Tibial artery (tissue), 4 donors: ENCODE data around the gene LAMB1.

Experiments
- DNase-seq, 2 donors: peaks; one replicate each; pipeline ENCODE4 v3.0.0-alpha.2; 2019
- H3K27ac ChIP-seq, 2 donors: fragments of 200-600 bp; sonication (generic) in 1 of 2; 1 replicate in 1 of 2; 2 replicates in 1 of 2; pipeline ENCODE4 v1.5.1; 2018 to 2019; ENCODE audit warnings: mild to moderate bottlenecking in 1 of 2
- H3K27me3 ChIP-seq, 2 donors: fragments of 200-600 bp; sonication (generic) in 1 of 2; one replicate each; pipeline versions ENCODE4 v1.5.1 to v1.6.0; 2016 to 2019
- H3K36me3 ChIP-seq, 3 donors: fragments of 200-600 bp; sonication (generic) in 2 of 3; one replicate each; pipeline ENCODE4 v1.5.1; 2016 to 2019; ENCODE audit warnings: mild to moderate bottlenecking in 2 of 3
- H3K4me1 ChIP-seq, 4 donors: fragments of 200-600 bp; sonication (generic) in 2 of 4; 1 replicate in 3 of 4; 2 replicates in 1 of 4; pipeline ENCODE4 v1.5.1; 2016 to 2019
- H3K4me3 ChIP-seq, 2 donors: fragments of 200-600 bp; sonication (generic) in 1 of 2; 1 replicate in 1 of 2; 2 replicates in 1 of 2; pipeline ENCODE4 v1.5.1; 2018 to 2019; ENCODE audit warnings: mild to moderate bottlenecking in 2 of 2
- H3K9me3 ChIP-seq, 3 donors: fragments of 200-600 bp; sonication (generic) in 1 of 3; one replicate each; pipeline ENCODE4 v1.5.1; 2016 to 2019
- intact Hi-C: fragments of 100-400 bp; cut with DNase I; formaldehyde crosslinking; loops from one replicate; pipeline ENCODE4 v1.15.0; 2023; ENCODE audit warnings: low total_unique reads
- TF ChIP-seq, protein P1 (sequence below), 2 experiments: fragments of 200-600 bp in 1 of 2; fragments of 450-650 bp in 1 of 2; IDR thresholded peaks; one replicate each; pipeline ENCODE4 v1.5.1; 2017 to 2019; ENCODE audit warnings: antibody characterized with exemption in 2 of 2, mild to moderate bottlenecking in 1 of 2, moderate library complexity in 1 of 2

Gene LAMB1

DNA sequence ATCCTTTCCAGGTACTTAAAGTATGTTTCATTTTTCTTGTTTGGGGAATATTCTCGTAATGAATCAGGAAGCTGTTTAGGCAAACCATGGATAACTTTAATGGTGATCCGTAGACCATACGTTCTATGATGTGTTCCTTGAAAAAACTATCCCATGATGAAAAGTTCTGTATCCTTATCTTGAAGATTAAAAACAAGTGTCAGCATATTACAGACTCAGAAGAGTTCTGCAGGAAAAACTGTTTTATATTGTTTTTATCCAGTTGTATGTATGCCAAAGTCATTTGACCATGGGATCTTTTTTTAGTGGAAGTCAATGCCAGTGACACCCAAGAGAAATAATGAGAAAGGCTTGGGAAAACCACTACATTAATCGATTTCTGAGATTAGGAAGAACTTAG, 59.9 kb downstream of the LAMB1 start:
- Histone ChIP-seq H3K27me3 (no peaks in the 10 kb centered on the region), H3K36me3 (peaks cover 0 to 5% (median 5%) of the 10 kb centered on the region in 3 donors), H3K4me3 (no peak overlapping the region), H3K9me3 (no peaks in the 10 kb centered on the region), H3K27ac (no peak overlapping the region), H3K4me1 (peaks cover 0 to 28% (median 10%) of the 10 kb centered on the region in 4 donors)
- no peak for DNase-seq
- intact Hi-C loops, result no loop called here
- TF ChIP-seq, protein P1, sequence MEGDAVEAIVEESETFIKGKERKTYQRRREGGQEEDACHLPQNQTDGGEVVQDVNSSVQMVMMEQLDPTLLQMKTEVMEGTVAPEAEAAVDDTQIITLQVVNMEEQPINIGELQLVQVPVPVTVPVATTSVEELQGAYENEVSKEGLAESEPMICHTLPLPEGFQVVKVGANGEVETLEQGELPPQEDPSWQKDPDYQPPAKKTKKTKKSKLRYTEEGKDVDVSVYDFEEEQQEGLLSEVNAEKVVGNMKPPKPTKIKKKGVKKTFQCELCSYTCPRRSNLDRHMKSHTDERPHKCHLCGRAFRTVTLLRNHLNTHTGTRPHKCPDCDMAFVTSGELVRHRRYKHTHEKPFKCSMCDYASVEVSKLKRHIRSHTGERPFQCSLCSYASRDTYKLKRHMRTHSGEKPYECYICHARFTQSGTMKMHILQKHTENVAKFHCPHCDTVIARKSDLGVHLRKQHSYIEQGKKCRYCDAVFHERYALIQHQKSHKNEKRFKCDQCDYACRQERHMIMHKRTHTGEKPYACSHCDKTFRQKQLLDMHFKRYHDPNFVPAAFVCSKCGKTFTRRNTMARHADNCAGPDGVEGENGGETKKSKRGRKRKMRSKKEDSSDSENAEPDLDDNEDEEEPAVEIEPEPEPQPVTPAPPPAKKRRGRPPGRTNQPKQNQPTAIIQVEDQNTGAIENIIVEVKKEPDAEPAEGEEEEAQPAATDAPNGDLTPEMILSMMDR (IDR thresholded peaks at IDR 0.05), result no peak

DNA sequence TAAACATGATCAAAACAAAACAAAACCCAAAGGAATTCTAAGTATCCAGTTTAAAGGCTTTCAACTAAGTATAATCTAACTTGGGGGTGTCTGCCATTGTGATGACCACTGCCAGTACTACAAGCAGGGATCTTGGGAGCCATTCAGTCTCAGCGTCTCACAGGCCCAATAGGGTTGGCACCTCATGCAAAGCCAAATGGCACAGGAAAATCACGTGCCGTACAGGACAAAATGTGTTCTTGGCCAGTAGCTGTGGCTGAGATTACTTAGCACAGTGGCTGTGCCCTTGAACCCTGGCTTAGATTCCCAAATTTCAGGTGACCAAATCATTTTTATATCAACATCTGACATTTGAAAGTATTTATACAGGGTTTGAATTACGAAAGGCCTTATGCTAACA, 62.0 kb downstream of the LAMB1 start:
- DNase-seq, result no peak
- intact Hi-C loops, result no loop called here
- Histone ChIP-seq H3K27me3 (no peaks in the 10 kb centered on the region), H3K4me1 (peaks cover 0 to 25% (median 10%) of the 10 kb centered on the region in 4 donors), H3K36me3 (peaks cover 0 to 5% (median 5%) of the 10 kb centered on the region in 3 donors), H3K27ac (no peak overlapping the region), H3K9me3 (no peaks in the 10 kb centered on the region), H3K4me3 (no peak overlapping the region)
- TF ChIP-seq, protein P1 (IDR thresholded peaks at IDR 0.05), result no peak

- H3K9me3 ChIP-seq, result no peaks in the 10 kb centered on the region
- TF ChIP-seq, protein P1 (IDR thresholded peaks at IDR 0.05), result no peak
- peaks cover 0 to 8% (median 5%) of the 10 kb centered on the region in 3 donors for H3K36me3 ChIP-seq
- peaks cover 0 to 25% (median 10%) of the 10 kb centered on the region in 4 donors for H3K4me1 ChIP-seq
- no peak overlapping the region for H3K4me3 ChIP-seq
- H3K27me3 ChIP-seq, result no peaks in the 10 kb centered on the region
- DNase-seq, result peak; percentile 72 to 74
- peak overlapping the region; percentile 45 to 64 for H3K27ac ChIP-seq
- intact Hi-C loops, result no loop called here
Measured at GRCh38 chr7:107939573-107940489, 63.1 kb downstream of the LAMB1 start.

DNA sequence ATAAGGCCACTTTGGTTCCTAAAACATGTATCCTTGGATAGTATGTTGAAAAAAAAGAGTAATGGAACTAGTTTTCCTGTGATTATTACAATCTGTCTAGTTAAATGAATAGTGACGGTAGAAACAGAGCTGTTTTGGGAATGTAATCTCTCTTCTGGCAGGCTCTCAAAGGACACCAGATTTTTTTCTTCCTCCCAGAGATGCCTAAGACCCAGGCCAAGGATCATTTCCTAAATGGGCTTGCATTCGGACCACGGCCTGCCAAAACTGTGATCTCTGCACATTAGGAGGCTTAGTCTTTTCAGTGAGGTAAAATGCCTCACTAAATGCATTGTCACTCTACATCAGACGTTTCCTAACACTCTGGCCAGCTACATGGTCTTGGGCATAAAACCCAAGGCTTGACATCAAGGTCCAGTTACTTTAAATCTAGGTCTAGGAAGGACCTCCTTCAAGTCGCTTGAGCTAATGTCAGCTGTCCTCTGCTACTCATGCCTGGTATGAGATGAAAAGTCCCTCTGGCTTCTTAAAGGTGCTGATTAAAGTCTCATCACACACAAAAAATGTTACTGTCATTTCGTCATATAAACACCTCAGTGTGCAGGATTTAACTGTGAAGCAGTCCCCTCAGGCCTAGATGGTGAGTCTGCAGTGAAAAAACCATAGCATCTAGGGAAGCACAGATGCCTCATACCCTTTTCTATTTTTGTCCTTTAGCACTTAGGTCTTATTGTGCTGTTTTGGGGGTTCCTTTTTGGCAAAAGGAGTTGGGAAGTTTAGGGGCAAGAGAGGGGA, 64.3 kb downstream of the LAMB1 start:
- TF ChIP-seq, protein P1 (IDR thresholded peaks at IDR 0.05), result no peak
- intact Hi-C loops, result no loop called here
- peak overlapping the region; percentile 45 to 47 for H3K27ac ChIP-seq
- H3K4me1 ChIP-seq, result peaks cover 0 to 25% (median 10%) of the 10 kb centered on the region in 4 donors
- H3K36me3 ChIP-seq, result peaks cover 0 to 14% (median 10%) of the 10 kb centered on the region in 3 donors
- no peak for DNase-seq
- no peaks in the 10 kb centered on the region for H3K9me3 ChIP-seq
- no peaks in the 10 kb centered on the region for H3K27me3 ChIP-seq
- no peak overlapping the region for H3K4me3 ChIP-seq

GRCh38 chr7:107937531-107937930, 65.4 kb downstream of the LAMB1 start:
- H3K4me3 ChIP-seq, result no peak overlapping the region
- DNase-seq, result no peak
- TF ChIP-seq, protein P1 (IDR thresholded peaks at IDR 0.05), result no peak
- H3K4me1 ChIP-seq, result peaks cover 0 to 25% (median 10%) of the 10 kb centered on the region in 4 donors
- H3K36me3 ChIP-seq, result peaks cover 0 to 14% (median 10%) of the 10 kb centered on the region in 3 donors
- H3K9me3 ChIP-seq, result no peaks in the 10 kb centered on the region
- no peak overlapping the region for H3K27ac ChIP-seq
- H3K27me3 ChIP-seq, result no peaks in the 10 kb centered on the region
- intact Hi-C loops, result no loop called here
